HUES6 (cell line): ENCODE results near the gene ZMYM1.

Experiments
- H3K27ac ChIP-seq: 2 replicates; pipeline ENCODE4 v1.7.0; 2013; ENCODE audit warnings: low read depth, mild to moderate bottlenecking, low read length, inconsistent platforms
- H3K27me3 ChIP-seq: 2 replicates; pipeline ENCODE4 v1.6.1; 2013; ENCODE audit warnings: low read length; ENCODE audit not compliant: control insufficient read depth, insufficient read depth
- H3K36me3 ChIP-seq: 2 replicates; pipeline ENCODE4 v1.6.1; 2013; ENCODE audit warnings: low read length; ENCODE audit not compliant: control insufficient read depth, insufficient read depth
- H3K4me1 ChIP-seq: 2 replicates; pipeline ENCODE4 v1.6.1; 2013; ENCODE audit warnings: low read length; ENCODE audit not compliant: control insufficient read depth, insufficient read depth
- H3K4me3 ChIP-seq: 2 replicates; pipeline ENCODE4 v1.5.1; 2013; ENCODE audit warnings: low read depth, low read length
- H3K9ac ChIP-seq: one replicate; pipeline ENCODE4 v1.6.1; 2013; ENCODE audit warnings: mild to moderate bottlenecking, low read length
- H3K9me3 ChIP-seq: 2 replicates; pipeline ENCODE4 v1.6.1; 2013; ENCODE audit warnings: low read depth, low read length; ENCODE audit not compliant: control insufficient read depth, insufficient read depth

Gene ZMYM1

DNA sequence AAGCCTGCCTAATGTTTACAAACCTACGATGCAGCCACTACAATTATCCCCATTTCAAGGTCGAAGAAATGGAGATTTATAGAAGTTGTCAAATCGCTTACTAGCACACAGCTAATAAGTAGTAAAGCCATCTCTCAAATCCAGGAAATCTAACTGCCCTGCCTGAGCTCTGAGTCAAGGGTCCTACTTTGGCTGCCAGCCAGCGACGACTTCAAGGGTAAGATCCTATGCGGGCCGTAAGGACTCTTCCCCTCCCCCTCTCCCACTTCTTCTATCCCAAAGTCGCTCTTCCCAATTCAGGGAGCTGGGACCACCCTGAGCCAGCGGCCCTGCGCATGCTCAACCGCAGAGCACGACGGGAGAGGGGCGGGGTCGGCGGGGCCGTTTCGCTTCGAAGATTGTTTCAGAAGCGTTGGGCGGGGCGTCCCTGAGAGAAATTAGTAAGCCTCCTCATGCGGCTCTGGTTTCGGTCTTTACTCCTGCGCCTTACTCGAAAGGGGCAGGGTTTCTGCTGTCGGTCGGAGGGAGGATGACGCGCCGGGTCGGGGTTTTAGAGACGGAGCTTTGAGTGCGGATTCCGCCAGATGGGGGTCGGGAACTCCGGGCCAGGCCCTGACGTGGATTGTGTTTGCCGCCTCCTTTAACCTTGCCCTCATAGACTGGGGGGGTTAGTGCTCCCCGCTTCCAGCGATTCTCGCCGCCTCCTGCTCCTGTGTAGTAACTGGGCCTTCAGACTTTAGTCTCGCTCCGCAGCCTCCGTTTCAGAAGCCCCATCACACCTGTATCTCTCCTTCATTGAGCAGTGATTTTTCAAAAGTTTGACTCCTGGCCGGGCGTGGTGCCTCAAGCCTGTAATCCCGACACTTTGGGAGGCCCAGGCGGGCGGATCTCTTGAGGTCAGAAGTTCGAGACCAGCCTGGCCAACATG is at the start of gene ZMYM1:
Gene ZMYM1, plus strand, starts transcription at position 383 of the 928 bp plus-strand sequence. CDS start 14,603 bp downstream, outside the sequence.
- peak within 1 kb of the TSS; percentile 79 for H3K27ac ChIP-seq
- H3K27me3 ChIP-seq, result no peaks in the 10 kb centered on the region
- H3K9me3 ChIP-seq, result no peaks in the 10 kb centered on the region
- peak within 1 kb of the TSS; percentile 85 for H3K9ac ChIP-seq
- peak within 1 kb of the TSS; percentile 94 for H3K4me3 ChIP-seq
- 0 out of 2 replicates have a peak, but pooled peaks cover 4% of the 10 kb centered on the region for H3K36me3 ChIP-seq
- peaks cover 17% of the 10 kb centered on the region for H3K4me1 ChIP-seq

DNA sequence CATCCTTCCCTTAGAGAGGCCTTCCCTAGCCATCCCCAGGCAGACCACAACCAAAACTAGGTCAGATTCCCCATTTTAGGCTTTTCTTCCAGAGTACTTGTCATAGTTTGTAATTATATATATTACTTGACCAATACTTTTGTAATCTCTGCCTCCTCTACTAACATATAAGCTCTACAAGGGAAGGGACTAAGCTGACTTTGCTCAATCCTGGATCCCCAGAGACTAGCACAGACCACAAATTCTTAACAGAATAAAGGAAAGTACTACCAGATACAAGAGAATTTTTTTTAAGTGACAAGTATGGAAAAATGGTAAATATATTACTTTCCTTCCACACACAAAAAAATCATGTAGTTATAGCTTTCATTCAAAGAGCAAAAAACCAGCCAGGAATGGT is 49.4 kb upstream of the ZMYM1 start:
- H3K4me1 ChIP-seq, result peaks cover 5% of the 10 kb centered on the region; the same call in 1 of the 2 replicates
- no peaks in the 10 kb centered on the region for H3K27me3 ChIP-seq
- H3K9me3 ChIP-seq, result peaks cover 10% of the 10 kb centered on the region
- no peak overlapping the region for H3K27ac ChIP-seq
- no peak overlapping the region for H3K9ac ChIP-seq
- H3K36me3 ChIP-seq, result peaks cover 10% of the 10 kb centered on the region
- H3K4me3 ChIP-seq, result no peak overlapping the region

GRCh38 chr1:35030338-35030737 is 48.8 kb upstream of the ZMYM1 start:
- Histone ChIP-seq H3K9ac (no peak overlapping the region), H3K36me3 (peaks cover 10% of the 10 kb centered on the region), H3K27ac (no peak overlapping the region), H3K4me3 (peak overlapping the region; percentile 97), H3K4me1 (peaks cover 5% of the 10 kb centered on the region; the same call in 1 of the 2 replicates), H3K27me3 (no peaks in the 10 kb centered on the region), H3K9me3 (peaks cover 10% of the 10 kb centered on the region)

DNA sequence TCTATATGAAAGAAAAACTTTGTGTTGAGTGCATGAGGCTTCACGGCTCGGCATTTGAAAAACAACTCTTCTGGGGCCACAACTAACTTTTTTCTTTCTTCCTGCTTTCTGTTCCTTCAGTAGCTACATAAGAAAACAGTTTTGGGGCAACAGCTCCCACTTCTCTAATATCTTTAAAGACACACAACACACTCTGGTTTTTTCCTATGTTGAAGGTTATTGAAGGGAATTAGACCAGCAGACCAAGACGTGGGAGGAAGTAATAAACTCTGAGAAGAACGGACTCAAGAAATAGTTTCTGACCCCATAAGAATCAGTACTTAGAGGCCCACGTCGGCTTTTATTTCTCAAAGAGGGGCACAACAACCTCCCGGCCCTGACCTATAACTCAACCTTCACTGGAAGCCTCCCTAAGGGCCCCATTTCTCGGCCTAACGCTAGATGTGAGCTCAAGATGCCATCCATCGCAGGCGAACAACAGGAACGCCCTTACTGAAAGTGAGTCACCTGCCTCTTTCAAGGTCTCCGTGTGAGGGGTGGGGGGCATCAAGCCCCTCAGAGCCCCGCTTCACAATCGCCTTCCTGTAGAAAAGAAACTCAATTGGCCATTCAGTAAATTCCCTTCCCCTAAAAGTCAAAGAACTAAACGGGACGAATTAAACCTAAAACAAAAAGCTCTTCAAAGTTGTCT is 48.3 kb upstream of the ZMYM1 start:
- Histone ChIP-seq H3K27me3 (no peaks in the 10 kb centered on the region), H3K4me1 (peaks cover 5% of the 10 kb centered on the region; the same call in 1 of the 2 replicates)

DNA sequence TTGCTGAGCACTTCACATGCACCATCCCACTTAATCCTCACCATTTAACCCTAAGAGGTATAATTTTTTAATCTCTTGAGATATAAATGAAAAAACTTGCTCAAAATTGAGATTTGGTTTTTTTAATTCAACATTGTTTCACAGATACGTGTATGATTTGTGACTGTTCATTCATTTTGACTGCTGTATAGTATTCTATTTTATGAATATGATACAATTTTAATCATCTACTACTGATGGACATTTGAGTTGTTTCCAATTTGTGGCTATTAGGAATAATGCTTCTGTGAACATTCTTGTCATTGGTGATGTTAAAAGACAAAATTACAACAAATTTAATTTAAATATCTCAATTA is 46.8 kb upstream of the ZMYM1 start:
- Histone ChIP-seq H3K4me3 (peak overlapping the region; percentile 97), H3K9ac (no peak overlapping the region)

More for the DNA sequence above, 48.3 kb upstream of the ZMYM1 start:
- Histone ChIP-seq H3K9me3 (peaks cover 10% of the 10 kb centered on the region), H3K4me3 (peak overlapping the region; percentile 97), H3K36me3 (peaks cover 10% of the 10 kb centered on the region), H3K9ac (peak overlapping the region; percentile 90), H3K27ac (peak overlapping the region; percentile 58; the same call in 1 of the 2 replicates)

GRCh38 chr1:35033346-35033745 is 45.8 kb upstream of the ZMYM1 start:
- no peak overlapping the region for H3K4me3 ChIP-seq
- peaks cover 10% of the 10 kb centered on the region for H3K9me3 ChIP-seq
- H3K9ac ChIP-seq, result no peak overlapping the region
- no peaks in the 10 kb centered on the region for H3K27me3 ChIP-seq
- peaks cover 5% of the 10 kb centered on the region; the same call in 1 of the 2 replicates for H3K4me1 ChIP-seq
- peaks cover 2% of the 10 kb centered on the region; the same call in 1 of the 2 replicates for H3K36me3 ChIP-seq
- no peak overlapping the region for H3K27ac ChIP-seq

More for the DNA sequence above, 46.8 kb upstream of the ZMYM1 start:
- no peak overlapping the region for H3K27ac ChIP-seq
- peaks cover 2% of the 10 kb centered on the region for H3K36me3 ChIP-seq
- H3K27me3 ChIP-seq, result no peaks in the 10 kb centered on the region
- H3K9me3 ChIP-seq, result peaks cover 10% of the 10 kb centered on the region
- peaks cover 5% of the 10 kb centered on the region; the same call in 1 of the 2 replicates for H3K4me1 ChIP-seq

GRCh38 chr1:35036621-35037020 is 42.6 kb upstream of the ZMYM1 start:
- Histone ChIP-seq H3K4me3 (no peak overlapping the region), H3K27me3 (no peaks in the 10 kb centered on the region), H3K9ac (no peak overlapping the region), H3K9me3 (peaks cover 10% of the 10 kb centered on the region), H3K4me1 (no peaks in the 10 kb centered on the region), H3K36me3 (no peaks in the 10 kb centered on the region), H3K27ac (no peak overlapping the region)

DNA sequence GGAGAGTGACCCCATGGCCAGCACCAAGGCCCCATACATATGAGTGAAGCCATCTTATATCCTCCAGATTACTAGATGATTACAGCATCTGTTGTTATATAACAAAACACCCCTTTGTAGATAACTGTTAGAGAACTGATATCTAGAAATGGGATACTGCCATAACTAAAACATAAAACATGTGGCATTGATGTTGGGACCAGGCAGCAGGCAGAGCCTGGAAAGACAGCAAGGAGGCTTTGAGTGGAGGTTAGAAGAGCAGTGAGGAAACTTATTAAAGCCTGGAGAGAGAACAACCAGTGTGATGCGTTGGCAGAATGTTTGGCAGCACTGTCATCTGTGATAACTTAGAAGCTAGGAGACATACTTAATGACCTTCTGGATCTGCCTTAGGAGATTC is 42.0 kb upstream of the ZMYM1 start:
- no peaks in the 10 kb centered on the region for H3K36me3 ChIP-seq
- no peaks in the 10 kb centered on the region for H3K27me3 ChIP-seq
- H3K9me3 ChIP-seq, result peaks cover 10% of the 10 kb centered on the region
- no peak overlapping the region for H3K27ac ChIP-seq
- H3K9ac ChIP-seq, result no peak overlapping the region
- H3K4me3 ChIP-seq, result no peak overlapping the region
- no peaks in the 10 kb centered on the region for H3K4me1 ChIP-seq

- no peaks in the 10 kb centered on the region for H3K27me3 ChIP-seq
- peaks cover under 1% of the 10 kb centered on the region; the same call in 1 of the 2 replicates for H3K9me3 ChIP-seq
- no peaks in the 10 kb centered on the region for H3K36me3 ChIP-seq
- H3K9ac ChIP-seq, result no peak overlapping the region
- H3K4me3 ChIP-seq, result no peak overlapping the region
- H3K4me1 ChIP-seq, result no peaks in the 10 kb centered on the region
- H3K27ac ChIP-seq, result no peak overlapping the region
Measured at GRCh38 chr1:35038723-35039122, 40.5 kb upstream of the ZMYM1 start.

GRCh38 chr1:35043498-35043897 is 35.7 kb upstream of the ZMYM1 start:
- Histone ChIP-seq H3K4me1 (no peaks in the 10 kb centered on the region), H3K4me3 (no peak overlapping the region), H3K9me3 (no peaks in the 10 kb centered on the region), H3K36me3 (no peaks in the 10 kb centered on the region), H3K27ac (no peak overlapping the region), H3K27me3 (no peaks in the 10 kb centered on the region), H3K9ac (no peak overlapping the region)

DNA sequence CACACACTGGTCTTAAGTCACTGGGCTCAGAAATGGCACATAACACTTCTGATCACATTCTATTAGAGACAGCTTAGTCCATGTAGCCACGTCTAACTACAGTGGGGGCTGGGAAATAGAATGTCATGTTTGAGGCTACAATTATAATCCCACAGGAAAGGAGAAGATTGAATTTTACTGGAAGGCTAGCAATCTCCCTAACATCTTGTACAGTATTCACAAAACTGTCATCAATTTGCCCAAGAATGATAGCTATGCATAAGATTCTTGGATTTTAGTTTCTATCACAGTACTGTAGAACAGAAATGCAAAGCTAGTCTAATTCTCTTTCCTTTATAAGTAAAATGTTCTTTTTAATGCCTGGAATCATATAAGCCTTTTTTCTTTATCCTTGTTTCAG is 34.8 kb upstream of the ZMYM1 start:
- Histone ChIP-seq H3K4me1 (no peaks in the 10 kb centered on the region), H3K9me3 (no peaks in the 10 kb centered on the region), H3K27me3 (no peaks in the 10 kb centered on the region), H3K36me3 (no peaks in the 10 kb centered on the region), H3K4me3 (no peak overlapping the region), H3K27ac (no peak overlapping the region), H3K9ac (no peak overlapping the region)
